Smooth muscle cell (in vitro differentiated cells): ENCODE measurements around the gene CHEK2. TPM values are rescaled to one million over a fixed set of nuclear protein-coding genes. Genes with fewer than 3 reads are reported as not detected.

Experiments used
- DNase-seq: peaks from one replicate; lab custom pipeline; 2025; ENCODE audit not compliant: unreplicated experiment; lab: John Stamatoyannopoulos, UW
- H2AFZ ChIP-seq: fragments of 200-600 bp; sonication (generic); 2 replicates; pipeline ENCODE4 v1.6.0; 2016; ENCODE audit warnings: antibody characterized with exemption, low read depth, mild to moderate bottlenecking
- H3F3A ChIP-seq: fragments of 200-600 bp; sonication (generic); 2 replicates; pipeline ENCODE4 v1.6.0; 2017; ENCODE audit warnings: antibody characterized with exemption, low read depth
- H3K27ac ChIP-seq: fragments of 200-600 bp; sonication (generic); 2 replicates; pipeline ENCODE4 v1.5.1; 2016; ENCODE audit warnings: low read depth, mild to moderate bottlenecking
- H3K27me3 ChIP-seq: fragments of 200-600 bp; sonication (generic); 2 replicates; pipeline ENCODE4 v1.6.1; 2016; ENCODE audit warnings: low read depth, mild to moderate bottlenecking
- H3K36me3 ChIP-seq: fragments of 200-600 bp; sonication (generic); 2 replicates; pipeline ENCODE4 v1.5.1; 2016; ENCODE audit warnings: low read depth
- H3K4me1 ChIP-seq: fragments of 200-600 bp; sonication (generic); 2 replicates; pipeline ENCODE4 v1.5.1; 2016; ENCODE audit warnings: low read depth
- H3K4me2 ChIP-seq: fragments of 200-600 bp; sonication (generic); 2 replicates; pipeline ENCODE4 v1.6.0; 2016; ENCODE audit warnings: mild to moderate bottlenecking
- H3K4me3 ChIP-seq: fragments of 200-600 bp; sonication (generic); 2 replicates; pipeline ENCODE4 v1.5.1; 2016; ENCODE audit warnings: mild to moderate bottlenecking
- H3K79me2 ChIP-seq: fragments of 200-600 bp; sonication (generic); 2 replicates; pipeline ENCODE4 v1.6.0; 2016; ENCODE audit warnings: low read depth, mild to moderate bottlenecking
- H3K9ac ChIP-seq: fragments of 200-600 bp; sonication (generic); 2 replicates; pipeline ENCODE4 v1.6.0; 2016; ENCODE audit warnings: low read depth
- H3K9me3 ChIP-seq: fragments of 200-600 bp; sonication (generic); replicated peaks from 2 replicates; pipeline ENCODE4 v1.5.1; 2016; ENCODE audit warnings: low read depth
- H4K20me1 ChIP-seq: fragments of 200-600 bp; sonication (generic); 2 replicates; pipeline ENCODE4 v1.6.0; 2016; ENCODE audit warnings: low read depth
- CTCF ChIP-seq: fragments of 200-600 bp; sonication (generic); IDR thresholded peaks from 2 replicates; pipeline ENCODE4 v1.5.1; 2017; ENCODE audit warnings: borderline replicate concordance, mild to moderate bottlenecking, antibody characterized with exemption; ENCODE audit not compliant: insufficient read depth, poor library complexity, severe bottlenecking
- WGBS: methylation state at CpG from one replicate; pipeline ENCODE4 v1.1.7; 2016; ENCODE audit warnings: low lambda C conversion rate; 5-methylcytosine and 5-hydroxymethylcytosine counted together
- polyA plus RNA-seq: library from polyadenylated mRNA; unstranded; fragments of >200 nt; fragmentation: Nextera tagmentation; extraction: Ambion mirVana; gene quantifications from 2 replicates; pipeline ENCODE4 v1.2.1, GENCODE V29; 2016
- total RNA-seq: library from RNA; depleted of rRNA; stranded (reverse); fragments of >200 nt; gene quantifications from 2 replicates; pipeline ENCODE4 v1.2.3, GENCODE V29; 2014

CHEK2 gene
- total and polyA plus RNA-seq, 2 experiments from 2014 or later = 11.5 to 12.7 TPM

GRCh38 chr22:28711341-28711740 lies 30.3 kb downstream of the CHEK2 start:
- Histone ChIP-seq H3K27ac (peak overlapping the region; percentile 81), H4K20me1 (no peaks in the 10 kb centered on the region), H3K4me1 (peaks cover 20% of the 10 kb centered on the region), H3K36me3 (no peaks in the 10 kb centered on the region), H3K9ac (peak overlapping the region; percentile 12), H3F3A (peaks cover 16% of the 10 kb centered on the region), H3K27me3 (no peaks in the 10 kb centered on the region), H3K9me3 (no peaks in the 10 kb centered on the region), H3K4me3 (peak overlapping the region; percentile 27), H2AFZ (no peak overlapping the region), H3K4me2 (peak overlapping the region; percentile 82), H3K79me2 (no peaks in the 10 kb centered on the region)
- WGBS = 32% methylated on average over 2 of the region's 2 CpGs
- DNase-seq = no peak
- no peak for TF ChIP-seq CTCF

- peaks cover 16% of the 10 kb centered on the region for H3F3A ChIP-seq
- H3K9me3 ChIP-seq = no peaks in the 10 kb centered on the region
- no peaks in the 10 kb centered on the region for H4K20me1 ChIP-seq
- H3K36me3 ChIP-seq = no peaks in the 10 kb centered on the region
- TF ChIP-seq CTCF = no peak
- WGBS = 29% methylated on average over 3 of the region's 3 CpGs
- peaks cover 20% of the 10 kb centered on the region for H3K4me1 ChIP-seq
- DNase-seq = no peak
- peak overlapping the region; percentile 81 for H3K27ac ChIP-seq
- peak overlapping the region; percentile 82 for H3K4me2 ChIP-seq
- H3K79me2 ChIP-seq = no peaks in the 10 kb centered on the region
- H2AFZ ChIP-seq = no peak overlapping the region
- peak overlapping the region; percentile 17 for H3K4me3 ChIP-seq
- no peaks in the 10 kb centered on the region for H3K27me3 ChIP-seq
- H3K9ac ChIP-seq = peak overlapping the region; percentile 55
Observed at GRCh38 chr22:28710576-28711191, 30.9 kb downstream of the CHEK2 start.

GRCh38 chr22:28710107-28710506 lies 31.5 kb downstream of the CHEK2 start:
- no peaks in the 10 kb centered on the region for H4K20me1 ChIP-seq
- H3K27ac ChIP-seq = peak overlapping the region; percentile 81
- H3K9ac ChIP-seq = no peak overlapping the region
- no peaks in the 10 kb centered on the region for H3K36me3 ChIP-seq
- H3K27me3 ChIP-seq = no peaks in the 10 kb centered on the region
- H3K4me1 ChIP-seq = peaks cover 20% of the 10 kb centered on the region
- no peak for DNase-seq
- H3K4me3 ChIP-seq = peak overlapping the region; percentile 17
- H3F3A ChIP-seq = peaks cover 16% of the 10 kb centered on the region
- no peaks in the 10 kb centered on the region for H3K9me3 ChIP-seq
- peak overlapping the region; percentile 82 for H3K4me2 ChIP-seq
- H2AFZ ChIP-seq = no peak overlapping the region
- TF ChIP-seq CTCF = no peak
- no peaks in the 10 kb centered on the region for H3K79me2 ChIP-seq

GRCh38 chr22:28706845-28707244 lies 34.8 kb downstream of the CHEK2 start:
- H3K4me3 ChIP-seq = no peak overlapping the region
- no peak for TF ChIP-seq CTCF
- no peak for DNase-seq
- no peaks in the 10 kb centered on the region for H3K27me3 ChIP-seq
- no peaks in the 10 kb centered on the region for H3K9me3 ChIP-seq
- no peak overlapping the region for H3K9ac ChIP-seq
- no peaks in the 10 kb centered on the region for H4K20me1 ChIP-seq
- no peak overlapping the region for H3K27ac ChIP-seq
- no peaks in the 10 kb centered on the region for H3K36me3 ChIP-seq
- H3K4me2 ChIP-seq = no peak overlapping the region
- WGBS = 96% methylated on average over 6 of the region's 6 CpGs
- H3F3A ChIP-seq = peaks cover 7% of the 10 kb centered on the region
- peaks cover 18% of the 10 kb centered on the region for H3K4me1 ChIP-seq
- H2AFZ ChIP-seq = no peak overlapping the region
- H3K79me2 ChIP-seq = no peaks in the 10 kb centered on the region
